GM21786 (cell line): ENCODE results near the gene NAALADL1.

Experiments used
- ATAC-seq: cut with Tn5 transposase; IDR thresholded peaks from one replicate; pipeline ENCODE4 v1.9.1; 2021; ENCODE audit not compliant: unreplicated experiment

The NAALADL1 gene

DNA sequence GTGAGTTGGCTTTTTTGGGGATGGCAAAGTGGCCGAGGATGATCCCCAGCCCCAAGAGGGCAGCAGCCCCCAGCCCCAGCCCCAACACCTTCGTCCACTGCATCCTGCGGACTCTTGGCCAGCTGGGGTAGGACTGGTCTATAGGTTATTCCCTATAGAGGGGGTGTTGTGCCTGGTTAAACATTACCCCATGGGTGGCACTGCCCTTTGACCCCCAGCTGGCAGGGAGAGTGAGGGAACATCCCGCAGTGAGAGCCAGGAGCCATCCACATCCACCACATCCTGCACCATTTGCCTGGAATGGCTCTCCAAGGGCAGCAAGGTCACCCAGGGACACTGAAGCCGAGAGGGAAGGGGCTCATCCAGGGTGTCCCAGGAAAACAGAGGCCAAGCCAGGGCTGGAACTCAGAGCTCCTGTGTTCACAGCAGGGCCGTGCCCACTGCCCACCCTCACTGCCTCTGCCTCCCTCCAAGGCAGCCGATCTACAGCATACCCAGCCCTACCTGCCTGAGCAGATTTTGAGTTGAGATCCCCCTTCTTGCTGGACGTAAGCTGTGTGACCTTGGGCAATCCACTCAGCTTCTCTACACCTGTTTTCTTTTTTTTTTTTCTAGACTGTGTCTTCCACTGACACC is at the start of gene NAALADL1:
NAALADL1 (minus strand) TSS at position 135 of the 636 bp plus-strand sequence; CDS start at position 103, 32 bp downstream.
- ATAC-seq = no peak

GRCh38 chr11:65107751-65108468 is 49.6 kb upstream of the NAALADL1 start:
- no peak for ATAC-seq

DNA sequence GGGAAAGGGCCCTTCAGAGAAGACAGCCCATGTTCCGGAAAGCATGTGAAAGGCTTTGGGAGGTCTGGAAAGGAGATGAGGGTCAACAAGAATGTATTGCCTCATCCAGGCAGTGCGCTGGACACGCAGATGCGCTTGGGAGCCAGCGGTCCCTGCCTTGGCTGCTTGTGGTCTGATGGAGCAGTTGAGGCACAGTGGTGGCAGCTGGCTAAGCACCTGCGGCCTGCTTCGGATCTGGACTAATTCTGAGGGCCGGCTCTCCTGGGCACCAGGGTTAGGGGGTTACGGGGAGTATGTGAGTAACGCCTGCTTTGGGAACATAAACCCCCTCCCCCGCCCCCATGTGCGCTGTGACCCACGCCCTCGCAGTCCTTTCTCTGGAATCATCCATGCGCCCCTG is 48.7 kb upstream of the NAALADL1 start:
- ATAC-seq = no peak

DNA sequence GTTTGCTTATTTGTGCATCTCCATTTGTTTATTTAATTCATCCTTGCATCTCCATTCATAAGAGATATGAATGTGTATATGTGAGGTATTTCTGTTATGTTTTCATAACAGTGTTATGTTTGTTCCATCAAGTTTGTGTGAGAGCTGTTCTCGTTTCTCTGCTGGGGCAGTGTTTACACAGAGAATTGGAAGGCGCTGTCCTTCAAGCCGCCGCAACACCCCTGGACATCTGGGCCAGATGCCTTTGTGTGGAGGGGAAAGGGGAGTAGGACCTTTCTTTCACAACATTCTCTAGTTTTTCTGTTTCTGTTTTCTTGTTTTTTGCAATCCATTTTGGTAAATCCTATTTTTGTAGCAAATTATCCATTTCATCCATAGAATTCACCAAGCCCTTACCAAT is 46.3 kb upstream of the NAALADL1 start:
- ATAC-seq = no peak

DNA sequence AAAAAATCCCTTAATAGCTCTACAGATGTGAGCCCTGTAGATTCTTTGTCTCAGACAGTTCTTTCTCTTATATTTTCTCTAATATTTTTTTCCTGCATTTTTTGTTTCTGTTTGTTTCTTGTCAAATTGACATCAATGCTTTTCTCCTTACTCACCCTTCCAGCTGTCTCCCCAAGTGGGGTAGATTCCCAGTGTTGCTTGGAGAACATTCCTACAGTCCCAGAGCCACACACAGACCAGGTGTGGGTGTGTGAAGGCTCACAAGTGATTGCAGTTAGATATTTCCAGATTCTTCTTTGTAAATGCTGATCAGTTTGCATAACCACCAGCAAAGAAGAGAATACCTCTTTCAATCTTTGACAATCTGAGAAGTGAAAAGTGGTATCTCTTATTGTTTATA is 45.1 kb upstream of the NAALADL1 start:
- ATAC-seq = no peak

DNA sequence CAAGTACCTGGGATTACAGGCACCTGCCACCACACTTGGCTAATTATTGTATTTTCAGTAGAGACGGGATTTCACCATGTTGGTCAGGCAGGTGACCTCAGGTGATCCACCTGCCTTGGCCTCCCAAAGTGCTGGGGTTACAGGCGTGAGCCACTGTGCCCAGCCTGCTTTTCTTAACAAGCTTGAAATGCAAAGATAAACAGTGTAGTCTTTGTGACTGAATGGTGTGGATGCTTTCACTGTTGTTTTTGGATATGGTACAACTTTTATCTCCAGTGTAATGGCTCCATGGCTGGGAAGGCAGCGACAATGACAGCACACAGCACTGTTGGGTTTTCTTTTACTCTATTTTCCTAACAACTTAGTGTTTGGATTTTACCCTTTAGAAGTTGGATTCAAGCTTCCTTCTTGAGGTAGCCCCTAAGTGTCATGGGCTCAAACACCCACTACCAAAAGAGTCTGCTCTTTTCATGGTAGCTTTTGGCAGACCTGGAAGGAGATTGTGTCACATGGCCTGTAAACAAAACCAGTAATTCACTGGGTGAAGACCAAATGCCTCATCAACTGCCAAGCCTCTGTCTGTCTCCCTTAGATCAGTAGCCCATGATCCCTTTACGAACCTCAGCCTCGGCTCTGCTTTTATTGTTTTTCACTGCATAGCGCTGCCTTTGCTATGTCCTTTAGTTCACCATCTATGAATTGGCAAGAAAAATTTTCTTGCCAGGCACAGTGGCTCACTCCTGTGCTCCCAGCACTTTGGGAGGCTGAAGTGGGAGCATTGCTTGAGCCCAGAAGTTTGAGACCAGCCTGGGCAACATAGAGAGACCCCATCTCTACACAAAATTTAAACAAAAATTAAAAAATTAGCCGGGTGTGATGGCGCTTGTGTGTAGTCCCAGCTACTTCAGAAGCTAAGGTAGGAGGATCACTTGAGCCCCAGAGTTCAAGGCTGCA is 44.1 kb upstream of the NAALADL1 start:
- no peak for ATAC-seq

DNA sequence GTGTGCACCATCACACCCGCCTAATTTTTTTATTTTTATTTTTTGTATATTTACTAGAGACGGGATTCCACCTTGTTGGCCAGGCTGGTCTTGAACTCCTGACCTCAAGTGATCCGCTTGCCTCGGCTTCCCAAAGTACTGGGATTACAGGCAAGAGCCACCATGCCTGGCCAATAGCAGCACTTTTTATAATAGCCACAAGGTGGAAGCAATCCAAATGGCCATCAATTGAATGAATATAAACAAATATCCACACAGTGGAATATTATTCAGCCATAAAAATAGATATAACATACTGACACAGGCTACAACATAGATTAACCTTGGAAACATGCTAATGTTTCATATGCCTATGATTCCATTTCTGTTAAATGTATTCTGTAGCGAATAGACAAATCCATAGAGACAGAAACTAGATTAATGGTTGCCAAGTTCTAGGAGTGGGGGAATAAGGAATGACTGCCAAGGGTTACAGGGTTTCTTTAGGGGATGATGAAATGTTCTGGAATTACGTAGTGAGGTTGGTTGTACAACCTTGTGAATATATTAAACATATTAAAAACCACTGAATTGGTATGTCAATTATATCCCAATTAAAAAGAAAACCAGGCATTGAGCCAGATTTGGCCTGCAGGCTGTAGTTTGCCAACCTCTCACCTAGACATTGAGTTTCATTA is 42.5 kb upstream of the NAALADL1 start:
- no peak for ATAC-seq

GRCh38 chr11:65096926-65097325 is 38.6 kb upstream of the NAALADL1 start:
- ATAC-seq = no peak

- ATAC-seq = peak; percentile 90
These were observed 37.8 kb upstream of the NAALADL1 start, which contains the start of gene VPS51 for GRCh38 chr11:65095974-65096806. Gene VPS51 (plus strand): TSS chr11:65096214. CDS start chr11:65096251, 37 bp downstream.

DNA sequence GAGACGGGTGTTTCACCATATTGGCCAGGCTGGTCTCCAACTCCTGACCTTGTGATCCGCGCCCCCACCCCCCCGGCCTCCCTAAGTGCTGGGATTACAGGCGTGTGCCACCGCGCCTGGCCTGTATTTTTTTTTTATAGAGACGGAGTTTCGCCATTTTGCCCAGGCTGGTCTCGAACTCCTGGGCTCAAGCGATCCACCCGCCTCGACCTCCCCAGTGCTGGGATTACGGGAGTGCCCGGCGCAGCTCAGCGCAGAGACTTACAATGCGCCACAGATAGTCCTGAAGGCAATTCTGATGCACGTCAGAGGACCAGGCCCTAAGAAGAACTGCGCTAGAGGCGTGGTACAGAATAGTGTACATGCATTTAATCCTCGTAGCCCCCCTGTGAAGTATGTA is 37.1 kb upstream of the NAALADL1 start:
- ATAC-seq = no peak

- no peak for ATAC-seq
These were observed 32.3 kb upstream of the NAALADL1 start for GRCh38 chr11:65090628-65091027.

GRCh38 chr11:65089621-65090020 is 31.3 kb upstream of the NAALADL1 start:
- no peak for ATAC-seq

GRCh38 chr11:65087827-65088226 is 29.5 kb upstream of the NAALADL1 start:
- ATAC-seq = no peak

DNA sequence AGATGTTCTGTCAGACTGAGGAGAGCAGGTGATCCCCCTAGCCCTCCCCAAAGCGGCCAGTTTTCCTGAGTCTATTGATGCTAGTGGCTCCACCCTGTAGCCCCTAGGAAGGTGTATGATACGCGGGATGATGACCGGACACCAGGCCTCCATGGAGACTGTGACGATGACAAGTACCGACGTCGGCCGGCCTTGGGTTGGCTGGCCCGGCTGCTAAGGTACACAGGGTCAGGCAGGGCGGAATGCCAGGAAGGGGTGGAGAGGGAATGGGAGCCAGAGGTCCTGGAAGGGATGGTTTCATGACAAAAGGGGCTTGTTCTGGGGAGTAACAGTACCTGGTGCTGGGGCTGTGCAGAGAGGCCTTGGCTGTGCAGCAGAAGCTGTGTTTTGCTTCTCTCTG is 28.9 kb upstream of the NAALADL1 start:
- ATAC-seq = no peak

- ATAC-seq = no peak
These were observed 28.5 kb upstream of the NAALADL1 start for GRCh38 chr11:65086809-65087208.

- ATAC-seq = no peak
These were observed 27.1 kb upstream of the NAALADL1 start for GRCh38 chr11:65085446-65085845.

GRCh38 chr11:65084598-65085375 is 26.4 kb upstream of the NAALADL1 start:
- peak; percentile 9 for ATAC-seq

- ATAC-seq = peak; percentile 81
These were observed 25.7 kb upstream of the NAALADL1 start, which contains the start of the genes CDCA5 and ZFPL1 for GRCh38 chr11:65083834-65084597. Gene CDCA5 (minus strand): TSS chr11:65084040. CDS start chr11:65083978, 62 bp downstream. Gene ZFPL1 (plus strand): TSS chr11:65084222. CDS start chr11:65084699, 477 bp downstream.
